ENCODE measurements around the gene PPFIA1.

Gene PPFIA1

DNA sequence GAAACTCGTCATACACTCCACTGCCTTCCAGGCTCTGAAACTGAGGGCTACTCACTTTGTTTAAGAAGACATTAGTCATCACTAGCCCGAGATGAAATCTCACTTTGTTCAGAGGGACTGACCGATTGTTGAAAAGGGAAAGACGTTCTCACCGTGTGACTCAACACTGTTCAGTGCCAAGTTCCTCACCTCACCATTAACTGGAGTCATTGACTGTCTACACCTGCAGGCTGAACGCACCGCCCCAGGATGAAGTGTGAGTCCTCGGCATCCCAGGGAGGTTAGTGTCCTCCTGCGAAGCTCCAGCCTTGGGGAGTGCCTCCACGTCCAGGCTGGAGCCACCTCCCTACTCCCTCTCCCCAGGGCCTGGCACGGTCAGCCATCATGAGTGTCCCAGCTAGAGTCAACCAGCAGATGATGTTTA lies 37.0 kb upstream of the PPFIA1 start:
- DNase-seq (ENCODE audit: low read depth in 1 of 2, low spot score in 1 of 2), result no peak
- Histone ChIP-seq H3K27ac (replicated peaks) (no peak overlapping the region), H3K4me3 (replicated peaks; ENCODE audit: insufficient read depth, low read length) (no peak overlapping the region), H3K27me3 (ENCODE audit: insufficient read depth, poor library complexity, severe bottlenecking) (no peaks in the 10 kb centered on the region)
- TF ChIP-seq, protein P1, sequence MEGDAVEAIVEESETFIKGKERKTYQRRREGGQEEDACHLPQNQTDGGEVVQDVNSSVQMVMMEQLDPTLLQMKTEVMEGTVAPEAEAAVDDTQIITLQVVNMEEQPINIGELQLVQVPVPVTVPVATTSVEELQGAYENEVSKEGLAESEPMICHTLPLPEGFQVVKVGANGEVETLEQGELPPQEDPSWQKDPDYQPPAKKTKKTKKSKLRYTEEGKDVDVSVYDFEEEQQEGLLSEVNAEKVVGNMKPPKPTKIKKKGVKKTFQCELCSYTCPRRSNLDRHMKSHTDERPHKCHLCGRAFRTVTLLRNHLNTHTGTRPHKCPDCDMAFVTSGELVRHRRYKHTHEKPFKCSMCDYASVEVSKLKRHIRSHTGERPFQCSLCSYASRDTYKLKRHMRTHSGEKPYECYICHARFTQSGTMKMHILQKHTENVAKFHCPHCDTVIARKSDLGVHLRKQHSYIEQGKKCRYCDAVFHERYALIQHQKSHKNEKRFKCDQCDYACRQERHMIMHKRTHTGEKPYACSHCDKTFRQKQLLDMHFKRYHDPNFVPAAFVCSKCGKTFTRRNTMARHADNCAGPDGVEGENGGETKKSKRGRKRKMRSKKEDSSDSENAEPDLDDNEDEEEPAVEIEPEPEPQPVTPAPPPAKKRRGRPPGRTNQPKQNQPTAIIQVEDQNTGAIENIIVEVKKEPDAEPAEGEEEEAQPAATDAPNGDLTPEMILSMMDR (IDR thresholded peaks at IDR 0.05; ENCODE audit: insufficient read depth, low read length), result no peak

DNA sequence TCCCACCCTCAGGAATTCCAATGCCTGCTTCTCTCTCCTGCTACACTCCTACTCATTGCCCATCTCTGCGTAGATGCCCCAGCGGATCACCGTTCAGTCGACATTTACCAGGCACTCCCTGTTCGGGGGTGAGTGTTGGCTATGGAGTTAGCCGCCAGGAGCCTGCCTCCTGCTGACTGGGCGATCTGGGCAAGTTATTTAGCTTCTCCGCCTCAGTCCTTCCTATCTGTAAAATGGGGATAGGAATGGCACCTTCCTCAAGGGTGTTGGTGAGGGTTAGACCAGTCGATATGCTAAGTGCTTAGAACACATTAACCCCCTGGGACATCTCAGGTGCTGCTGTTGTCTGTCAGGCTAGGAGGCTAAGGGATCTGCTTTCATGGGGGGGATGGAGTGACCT lies 36.5 kb upstream of the PPFIA1 start:
- Histone ChIP-seq H3K4me3 (replicated peaks; ENCODE audit: insufficient read depth, low read length) (no peak overlapping the region), H3K27me3 (ENCODE audit: insufficient read depth, poor library complexity, severe bottlenecking) (no peaks in the 10 kb centered on the region), H3K27ac (replicated peaks) (no peak overlapping the region)
- no peak for DNase-seq (ENCODE audit: low read depth in 1 of 2, low spot score in 1 of 2)
- TF ChIP-seq, protein P1 (IDR thresholded peaks at IDR 0.05; ENCODE audit: insufficient read depth, low read length), result no peak
- TF ChIP-seq, protein P2, sequence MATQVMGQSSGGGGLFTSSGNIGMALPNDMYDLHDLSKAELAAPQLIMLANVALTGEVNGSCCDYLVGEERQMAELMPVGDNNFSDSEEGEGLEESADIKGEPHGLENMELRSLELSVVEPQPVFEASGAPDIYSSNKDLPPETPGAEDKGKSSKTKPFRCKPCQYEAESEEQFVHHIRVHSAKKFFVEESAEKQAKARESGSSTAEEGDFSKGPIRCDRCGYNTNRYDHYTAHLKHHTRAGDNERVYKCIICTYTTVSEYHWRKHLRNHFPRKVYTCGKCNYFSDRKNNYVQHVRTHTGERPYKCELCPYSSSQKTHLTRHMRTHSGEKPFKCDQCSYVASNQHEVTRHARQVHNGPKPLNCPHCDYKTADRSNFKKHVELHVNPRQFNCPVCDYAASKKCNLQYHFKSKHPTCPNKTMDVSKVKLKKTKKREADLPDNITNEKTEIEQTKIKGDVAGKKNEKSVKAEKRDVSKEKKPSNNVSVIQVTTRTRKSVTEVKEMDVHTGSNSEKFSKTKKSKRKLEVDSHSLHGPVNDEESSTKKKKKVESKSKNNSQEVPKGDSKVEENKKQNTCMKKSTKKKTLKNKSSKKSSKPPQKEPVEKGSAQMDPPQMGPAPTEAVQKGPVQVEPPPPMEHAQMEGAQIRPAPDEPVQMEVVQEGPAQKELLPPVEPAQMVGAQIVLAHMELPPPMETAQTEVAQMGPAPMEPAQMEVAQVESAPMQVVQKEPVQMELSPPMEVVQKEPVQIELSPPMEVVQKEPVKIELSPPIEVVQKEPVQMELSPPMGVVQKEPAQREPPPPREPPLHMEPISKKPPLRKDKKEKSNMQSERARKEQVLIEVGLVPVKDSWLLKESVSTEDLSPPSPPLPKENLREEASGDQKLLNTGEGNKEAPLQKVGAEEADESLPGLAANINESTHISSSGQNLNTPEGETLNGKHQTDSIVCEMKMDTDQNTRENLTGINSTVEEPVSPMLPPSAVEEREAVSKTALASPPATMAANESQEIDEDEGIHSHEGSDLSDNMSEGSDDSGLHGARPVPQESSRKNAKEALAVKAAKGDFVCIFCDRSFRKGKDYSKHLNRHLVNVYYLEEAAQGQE (IDR thresholded peaks at IDR 0.05; ENCODE audit: insufficient replicate concordance, low read depth), result no peak
- no peak for TF ChIP-seq POLR2AphosphoS5 (IDR thresholded peaks at IDR 0.05; ENCODE audit: low read depth)
- no peak for TF ChIP-seq GABPA (IDR thresholded peaks at IDR 0.05; ENCODE audit: low read depth)
- TF ChIP-seq SPI1 (IDR thresholded peaks at IDR 0.05; ENCODE audit: borderline replicate concordance, low read depth), result no peak

DNA sequence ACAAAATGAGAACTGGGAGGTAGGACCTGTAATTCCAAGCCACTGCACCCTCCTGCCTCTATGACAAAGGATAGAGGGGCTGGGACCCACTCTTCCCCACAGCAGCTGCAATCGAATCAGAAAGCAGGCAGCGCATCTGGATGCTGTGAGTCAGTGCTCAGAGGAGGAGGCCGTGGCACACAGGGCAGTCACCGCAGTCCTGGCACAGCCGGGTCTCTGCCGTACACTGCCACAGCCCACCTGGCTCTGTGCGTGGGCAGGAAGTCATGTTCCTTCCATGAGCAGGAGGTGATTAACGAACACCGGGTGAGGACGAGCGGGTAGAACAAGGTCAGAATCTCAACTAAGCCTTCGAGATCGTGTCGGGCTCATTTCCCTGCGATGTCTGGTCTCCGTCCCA lies 30.2 kb upstream of the PPFIA1 start:
- no peak for DNase-seq (ENCODE audit: low read depth in 1 of 2, low spot score in 1 of 2)
- no peak overlapping the region for H3K4me3 ChIP-seq (replicated peaks; ENCODE audit: insufficient read depth, low read length)
- H3K27ac ChIP-seq (replicated peaks), result no peak overlapping the region
- TF ChIP-seq POLR2AphosphoS5 (IDR thresholded peaks at IDR 0.05; ENCODE audit: low read depth), result no peak
- no peak for TF ChIP-seq GABPA (IDR thresholded peaks at IDR 0.05; ENCODE audit: low read depth)
- TF ChIP-seq, protein P1 (IDR thresholded peaks at IDR 0.05; ENCODE audit: insufficient read depth, low read length), result no peak
- TF ChIP-seq SPI1 (IDR thresholded peaks at IDR 0.05; ENCODE audit: borderline replicate concordance, low read depth), result no peak
- TF ChIP-seq, protein P2 (IDR thresholded peaks at IDR 0.05; ENCODE audit: insufficient replicate concordance, low read depth), result no peak
- H3K27me3 ChIP-seq (ENCODE audit: insufficient read depth, poor library complexity, severe bottlenecking), result no peaks in the 10 kb centered on the region

DNA sequence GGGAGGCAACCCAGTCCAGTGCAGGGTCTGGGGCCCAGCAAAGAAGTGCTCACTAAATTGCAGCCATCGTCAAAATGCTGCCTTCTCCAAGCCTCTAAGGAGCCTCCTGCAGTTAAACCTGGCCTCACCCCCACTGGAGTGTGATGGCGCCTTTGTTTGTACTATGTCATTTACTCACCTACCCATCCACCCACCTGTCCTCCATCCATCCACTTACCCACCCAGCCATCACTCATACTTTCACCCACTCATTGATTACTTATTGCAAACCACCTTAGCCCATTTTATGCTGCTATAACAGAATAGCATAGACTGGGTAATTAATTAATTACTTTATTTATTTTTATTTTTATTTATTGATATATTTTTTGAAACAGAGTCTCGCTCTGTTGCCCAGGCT lies 28.8 kb upstream of the PPFIA1 start:
- H3K27ac ChIP-seq (replicated peaks), result no peak overlapping the region
- no peaks in the 10 kb centered on the region for H3K27me3 ChIP-seq (ENCODE audit: insufficient read depth, poor library complexity, severe bottlenecking)
- TF ChIP-seq, protein P1 (IDR thresholded peaks at IDR 0.05; ENCODE audit: insufficient read depth, low read length), result no peak
- TF ChIP-seq POLR2AphosphoS5 (IDR thresholded peaks at IDR 0.05; ENCODE audit: low read depth), result no peak
- no peak for TF ChIP-seq GABPA (IDR thresholded peaks at IDR 0.05; ENCODE audit: low read depth)
- TF ChIP-seq, protein P2 (IDR thresholded peaks at IDR 0.05; ENCODE audit: insufficient replicate concordance, low read depth), result no peak
- no peak for TF ChIP-seq SPI1 (IDR thresholded peaks at IDR 0.05; ENCODE audit: borderline replicate concordance, low read depth)
- no peak overlapping the region for H3K4me3 ChIP-seq (replicated peaks; ENCODE audit: insufficient read depth, low read length)
- no peak for DNase-seq (ENCODE audit: low read depth in 1 of 2, low spot score in 1 of 2)

Measured in HL-60 (cell line).